ENCODE measurements around the gene RHOBTB1.

The RHOBTB1 gene

GRCh38 chr10:60825520-60825919 lies 118.5 kb downstream of the RHOBTB1 start:
- TF ChIP-seq ZFP30 (CRISPR knock-in tag; IDR thresholded peaks at IDR 0.05) (no peak), ZNF565 (CRISPR knock-in tag; conservative IDR thresholded peaks at IDR 0.05; ENCODE audit: low read depth) (no peak), POU6F1 (CRISPR knock-in tag; IDR thresholded peaks at IDR 0.05; ENCODE audit: borderline replicate concordance, low read depth) (no peak), BACH2 (CRISPR knock-in tag; IDR thresholded peaks at IDR 0.05; ENCODE audit: borderline replicate concordance) (no peak), RARB (CRISPR knock-in tag; IDR thresholded peaks at IDR 0.05) (no peak), ZC3H10 (CRISPR knock-in tag; IDR thresholded peaks at IDR 0.05) (no peak), CSRNP3 (CRISPR knock-in tag; IDR thresholded peaks at IDR 0.05) (no peak)

GRCh38 chr10:60823324-60823723 lies 120.7 kb downstream of the RHOBTB1 start:
- TF ChIP-seq CREB5 (CRISPR knock-in tag; IDR thresholded peaks at IDR 0.05; ENCODE audit: low read depth) (no peak), TSHZ2 (CRISPR knock-in tag; IDR thresholded peaks at IDR 0.05) (no peak), RARB (CRISPR knock-in tag; IDR thresholded peaks at IDR 0.05) (no peak), ZNF8 (CRISPR knock-in tag; IDR thresholded peaks at IDR 0.05) (no peak), PPARA (CRISPR knock-in tag; IDR thresholded peaks at IDR 0.05; ENCODE audit: borderline replicate concordance) (no peak), OSR1 (CRISPR knock-in tag; IDR thresholded peaks at IDR 0.05) (no peak), TOX (CRISPR knock-in tag; IDR thresholded peaks at IDR 0.05; ENCODE audit: borderline replicate concordance) (no peak), ZC3H10 (CRISPR knock-in tag; IDR thresholded peaks at IDR 0.05) (no peak), CSRNP3 (CRISPR knock-in tag; IDR thresholded peaks at IDR 0.05) (no peak), ARNTL (CRISPR knock-in tag; IDR thresholded peaks at IDR 0.05; ENCODE audit: borderline replicate concordance, low read depth) (no peak), ISL1 (CRISPR knock-in tag; IDR thresholded peaks at IDR 0.05) (no peak), GLIS3 (CRISPR knock-in tag; IDR thresholded peaks at IDR 0.05) (no peak)
- no peak for ATAC-seq

More at GRCh38 chr10:60825520-60825919, 118.5 kb downstream of the RHOBTB1 start:
- no peak for ATAC-seq

GRCh38 chr10:60822809-60823208 lies 121.2 kb downstream of the RHOBTB1 start:
- no peak for ATAC-seq
- TF ChIP-seq ZC3H10 (CRISPR knock-in tag; IDR thresholded peaks at IDR 0.05), result no peak
- TF ChIP-seq ZFP3 (CRISPR knock-in tag; IDR thresholded peaks at IDR 0.05), result no peak
- no peak for TF ChIP-seq ZNF8 (CRISPR knock-in tag; IDR thresholded peaks at IDR 0.05)
- no peak for TF ChIP-seq SNAI2 (CRISPR knock-in tag; IDR thresholded peaks at IDR 0.05)
- TF ChIP-seq ZFP30 (CRISPR knock-in tag; IDR thresholded peaks at IDR 0.05), result no peak
- TF ChIP-seq CSDC2 (CRISPR knock-in tag; IDR thresholded peaks at IDR 0.05), result no peak
- TF ChIP-seq PATZ1 (CRISPR knock-in tag; IDR thresholded peaks at IDR 0.05; ENCODE audit: borderline replicate concordance), result no peak
- no peak for TF ChIP-seq CSRNP3 (CRISPR knock-in tag; IDR thresholded peaks at IDR 0.05)
- TF ChIP-seq POU6F1 (CRISPR knock-in tag; IDR thresholded peaks at IDR 0.05; ENCODE audit: borderline replicate concordance, low read depth), result no peak
- TF ChIP-seq ESRRG (CRISPR knock-in tag; IDR thresholded peaks at IDR 0.05), result no peak
- no peak for TF ChIP-seq RARB (CRISPR knock-in tag; IDR thresholded peaks at IDR 0.05)

All from SK-N-SH treated with all-trans-retinoic acid at 6 μM for 48 hours (cell line).